IMR-90 (cell line): ENCODE results near the gene EPHX1. TPM values are rescaled to one million over a fixed set of nuclear protein-coding genes. Genes with fewer than 3 reads are reported as not detected.

Experiments used
- ATAC-seq: fragments of 200-7000 bp; cut with Tn5 transposase; 2 replicates; pipeline ENCODE4 v1.9.1; 2020; ENCODE audit warnings: low read depth, mild to moderate bottlenecking, moderate library complexity
- BruUV-seq: library from RNA; stranded (reverse); fragments of 400-500 nt; replicated peaks from 2 replicates; lab custom pipeline; 2021; lab: Mats Ljungman, UMichigan
- CTCF ChIA-PET: fragments of 300-600 bp; formaldehyde crosslinking; extraction: SDS; loops from one replicate; lab custom pipeline; 2021; ENCODE audit warnings: antibody characterized with exemption; lab: Yijun Ruan, JAX
- POLR2A ChIA-PET: fragments of 300-600 bp; sonication (Branson Sonifier 250); formaldehyde crosslinking; loops from one replicate; lab custom pipeline; 2022; ENCODE audit warnings: antibody characterized with exemption; ENCODE audit not compliant: unreplicated experiment; lab: Charles Lee
- DNase-seq: peaks from one replicate; pipeline ENCODE4 v3.0.0; 2013
- H2AFZ ChIP-seq: replicated peaks from 2 replicates; pipeline ENCODE3; 2013; ENCODE audit warnings: low read length, mild to moderate bottlenecking; ENCODE audit not compliant: poor library complexity
- H2AK5ac ChIP-seq: 2 replicates; pipeline ENCODE4 v1.6.1; 2013; ENCODE audit warnings: low read depth, low read length, inconsistent platforms
- H2AK9ac ChIP-seq: replicated peaks from 2 replicates; pipeline ENCODE3; 2013; ENCODE audit warnings: mild to moderate bottlenecking, low read depth, low read length, moderate library complexity; ENCODE audit not compliant: poor library complexity
- H2BK120ac ChIP-seq: 2 replicates; pipeline ENCODE4 v1.6.1; 2013; ENCODE audit warnings: low read depth, low read length, inconsistent platforms
- H2BK15ac ChIP-seq: 3 replicates; pipeline ENCODE4 v1.6.1; 2013; ENCODE audit warnings: low read depth, low read length, inconsistent platforms
- H2BK20ac ChIP-seq: 2 replicates; pipeline ENCODE4 v1.6.1; 2013; ENCODE audit warnings: low read depth, mild to moderate bottlenecking, inconsistent platforms, low read length, moderate library complexity
- H2BK5ac ChIP-seq: 2 replicates; pipeline ENCODE4 v1.6.1; 2013; ENCODE audit warnings: mild to moderate bottlenecking, low read depth, low read length, inconsistent platforms; ENCODE audit not compliant: poor library complexity, severe bottlenecking
- H3K14ac ChIP-seq: replicated peaks from 2 replicates; pipeline ENCODE4 v1.6.1; 2013; ENCODE audit warnings: low read depth, low read length, inconsistent platforms
- H3K18ac ChIP-seq: 2 replicates; pipeline ENCODE4 v1.6.1; 2013; ENCODE audit warnings: low read depth, low read length, control low read depth
- H3K23ac ChIP-seq: 2 replicates; pipeline ENCODE4 v1.6.1; 2013; ENCODE audit warnings: low read depth, low read length, inconsistent platforms
- H3K27ac ChIP-seq: 2 replicates; pipeline ENCODE4 v1.5.1; 2013; ENCODE audit warnings: mild to moderate bottlenecking, control low read depth, low read length; ENCODE audit not compliant: insufficient read depth
- H3K27me3 ChIP-seq: 2 replicates; pipeline ENCODE4 v1.6.1; 2013; ENCODE audit warnings: low read length; ENCODE audit not compliant: control insufficient read depth, insufficient read depth
- H3K36me3 ChIP-seq: 2 replicates; pipeline ENCODE4 v1.6.1; 2013; ENCODE audit warnings: low read length, mixed read lengths; ENCODE audit not compliant: control insufficient read depth, insufficient read depth
- H3K4ac ChIP-seq: 2 replicates; pipeline ENCODE4 v1.6.1; 2013; ENCODE audit warnings: low read depth, low read length, inconsistent platforms
- H3K4me1 ChIP-seq: 2 replicates; pipeline ENCODE4 v1.6.1; 2013; ENCODE audit warnings: low read length, mixed read lengths; ENCODE audit not compliant: control insufficient read depth, insufficient read depth
- H3K4me2 ChIP-seq: 2 replicates; pipeline ENCODE4 v1.6.1; 2013; ENCODE audit warnings: low read depth, mild to moderate bottlenecking, control low read depth, low read length, moderate library complexity
- H3K4me3 ChIP-seq: 2 replicates; pipeline ENCODE4 v1.5.1; 2013; ENCODE audit warnings: low read depth, mild to moderate bottlenecking, control low read depth, low read length, moderate library complexity; ENCODE audit not compliant: insufficient read depth
- H3K56ac ChIP-seq: 2 replicates; pipeline ENCODE4 v1.6.1; 2013; ENCODE audit warnings: low read length, inconsistent platforms; ENCODE audit not compliant: insufficient read depth; ENCODE audit errors: extremely low read depth
- H3K79me1 ChIP-seq, 2 experiments: 2 replicates each; pipeline ENCODE4 v1.6.1; 2013; ENCODE audit warnings: low read length in 2 of 2, inconsistent platforms in 1 of 2, low read depth in 1 of 2
- H3K9ac ChIP-seq: 2 replicates; pipeline ENCODE4 v1.6.1; 2013; ENCODE audit warnings: low read depth, low read length, control low read depth
- H3K9me1 ChIP-seq: 2 replicates; pipeline ENCODE4 v1.6.1; 2013; ENCODE audit warnings: low read length, inconsistent platforms; ENCODE audit not compliant: insufficient read depth
- H3K9me3 ChIP-seq: 2 replicates; pipeline ENCODE4 v1.6.1; 2013; ENCODE audit warnings: low read length; ENCODE audit not compliant: control insufficient read depth, insufficient read depth
- H4K20me1 ChIP-seq: 2 replicates; pipeline ENCODE4 v1.6.1; 2013; ENCODE audit warnings: low read length, inconsistent platforms; ENCODE audit not compliant: insufficient read depth
- H4K5ac ChIP-seq: 2 replicates; pipeline ENCODE4 v1.6.1; 2013; ENCODE audit warnings: mild to moderate bottlenecking, low read depth, low read length, control low read depth
- H4K8ac ChIP-seq, 2 experiments: 2 replicates each; pipeline ENCODE4 v1.6.1; 2013; ENCODE audit warnings: low read depth in 2 of 2, low read length in 2 of 2, control low read depth in 1 of 2, inconsistent platforms in 1 of 2
- H4K91ac ChIP-seq: 2 replicates; pipeline ENCODE4 v1.6.1; 2013; ENCODE audit warnings: low read depth, low read length, inconsistent platforms; ENCODE audit not compliant: insufficient read depth
- BHLHE40 ChIP-seq: fragments of 150-350 bp; IDR thresholded peaks from 2 replicates; pipeline ENCODE4 v1.6.1; 2016; ENCODE audit warnings: mild to moderate bottlenecking, low read depth, low read length
- CHD1 ChIP-seq: IDR thresholded peaks from 2 replicates; pipeline ENCODE4 v1.6.1; 2012; ENCODE audit warnings: low read depth, low read length, improper control_type of control experiment
- MAFK ChIP-seq: IDR thresholded peaks from 2 replicates; pipeline ENCODE4 v1.6.1; 2012; ENCODE audit warnings: low read depth, low read length, improper control_type of control experiment
- MXI1 ChIP-seq: IDR thresholded peaks from 2 replicates; pipeline ENCODE4 v1.6.1; 2012; ENCODE audit warnings: low read depth, mild to moderate bottlenecking, low read length, moderate library complexity, borderline replicate concordance
- NFE2L2 ChIP-seq: fragments of 150-350 bp; IDR thresholded peaks from 2 replicates; pipeline ENCODE4 v1.6.1; 2016; ENCODE audit warnings: low read depth, mild to moderate bottlenecking, low read length
- POLR2A ChIP-seq: IDR thresholded peaks from 2 replicates; pipeline ENCODE4 v1.6.1; 2012; ENCODE audit warnings: mild to moderate bottlenecking, low read depth, low read length
- SMC3 ChIP-seq: fragments of 150-350 bp; IDR thresholded peaks from 2 replicates; pipeline ENCODE4 v1.6.1; 2016; ENCODE audit warnings: low read depth, mild to moderate bottlenecking, antibody characterized with exemption, low read length, moderate library complexity
- WGBS, 2 experiments: methylation state at CpG; one replicate each; pipeline versions ENCODE4 v1.1.5 to v1.1.7; 2013; ENCODE audit warnings: missing lambda C conversion rate in 2 of 2; ENCODE audit not compliant: insufficient read length in 1 of 2; ENCODE audit errors: extremely low coverage in 2 of 2; 5-methylcytosine and 5-hydroxymethylcytosine counted together
- dilution Hi-C: fragments of 300-500 bp; cut with HindIII; formaldehyde crosslinking; loops from one replicate; pipeline ENCODE4 v1.14.3; 2018; ENCODE audit warnings: low sequenced_read_pairs; ENCODE audit not compliant: unreplicated experiment
- in situ Hi-C: fragments of 300-500 bp; cut with MboI; formaldehyde crosslinking; loops from 3 replicates; pipeline ENCODE4 v1.14.3; 2019; ENCODE audit warnings: low sequenced_read_pairs, inconsistent platforms, mixed read lengths
- intact Hi-C: fragments of 100-400 bp; cut with micrococcal nuclease; formaldehyde crosslinking; loops from 2 replicates; pipeline ENCODE4 v1.10.0; 2022
- polyA plus RNA-seq, 3 experiments: library from polyadenylated mRNA; depleted of rRNA; stranded (reverse); fragments of >200 nt; gene quantifications; 2 replicates each; pipeline ENCODE4 v1.2.3, GENCODE V29; 2012; ENCODE audit warnings: low replicate concordance in 1 of 3
- total RNA-seq: library from RNA; depleted of rRNA; stranded (reverse); fragments of >200 nt; gene quantifications from 2 replicates; pipeline ENCODE4 v1.2.3, GENCODE V29; 2012

The EPHX1 gene
- total and polyA plus RNA-seq, 2 of the 4 experiments (the other 2 are of a cell fraction): 20.3 to 46.3 TPM

DNA sequence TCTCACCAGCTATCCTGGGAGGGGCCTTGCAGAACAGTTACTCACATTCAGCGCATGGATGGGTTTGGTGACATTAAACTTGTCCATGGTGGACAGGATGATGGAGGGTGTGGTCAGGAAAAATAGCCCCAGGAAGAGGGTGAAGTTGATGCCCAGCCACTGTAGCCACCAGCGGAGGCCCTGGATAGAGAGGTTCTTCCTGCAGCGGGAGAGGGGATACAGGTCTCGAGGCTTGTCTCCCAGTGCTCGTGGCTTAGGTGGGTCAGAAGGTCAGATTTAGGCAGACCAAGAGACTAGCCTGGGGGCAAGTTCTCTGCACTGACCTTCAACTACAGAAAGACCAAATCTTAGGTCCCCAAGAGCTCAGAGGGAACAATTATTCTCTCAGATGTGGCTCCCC, 49.2 kb downstream of the EPHX1 start:
- intact Hi-C loops (no loop called here), in situ Hi-C loops (no loop called here), dilution Hi-C loops (no loop called here)
- Histone ChIP-seq H4K5ac (no peak overlapping the region), H3K9ac (no peak overlapping the region), H3K56ac (no peak overlapping the region), H3K27me3 (no peaks in the 10 kb centered on the region), H2AK9ac (no peak overlapping the region), H3K27ac (no peak overlapping the region), H3K36me3 (peaks cover 49% of the 10 kb centered on the region), H4K91ac (no peak overlapping the region), H3K23ac (no peak overlapping the region), H2BK5ac (no peak overlapping the region), H2BK15ac (no peak overlapping the region), H3K79me1 (peaks cover 0 to 10% of the 10 kb centered on the region in 2 experiments; a peak in 2 of 4 replicates), H3K4me1 (peaks cover 3% of the 10 kb centered on the region), H3K18ac (no peak overlapping the region), H3K14ac (no peak overlapping the region), H3K9me3 (no peaks in the 10 kb centered on the region), H2BK20ac (no peak overlapping the region), H3K4me2 (no peak overlapping the region), H4K20me1 (peaks cover 3% of the 10 kb centered on the region), H3K9me1 (no peaks in the 10 kb centered on the region; the same call in 1 of the 2 replicates), H2AFZ (no peak overlapping the region), H3K4me3 (no peak overlapping the region), H4K8ac (no peak overlapping the region), H2AK5ac (no peak overlapping the region), H3K4ac (no peak overlapping the region), H2BK120ac (no peak overlapping the region)
- DNase-seq (no peak), ATAC-seq (no peak)
- no peak for TF ChIP-seq BHLHE40
- TF ChIP-seq NFE2L2: no peak
- no peak for TF ChIP-seq MXI1
- no peak for TF ChIP-seq MAFK
- no peak for TF ChIP-seq SMC3
- no peak for TF ChIP-seq POLR2A
- no peak for TF ChIP-seq CHD1
- no TSS peak for BruUV-seq
- ChIA-PET CTCF (no interaction called here), POLR2A (interaction anchor here (0.7 kb wide), 1 partner anchor 81 kb away, joined by 3 read pairs; no protein-coding TSS in a partner anchor)
- 100% methylated on average over 1 of the region's 5 CpGs; no CpG with 5 or more reads in 1 of the 2 experiments for WGBS, 2 experiments
